ENCODE measurements around the gene HACE1.

HACE1 gene

DNA sequence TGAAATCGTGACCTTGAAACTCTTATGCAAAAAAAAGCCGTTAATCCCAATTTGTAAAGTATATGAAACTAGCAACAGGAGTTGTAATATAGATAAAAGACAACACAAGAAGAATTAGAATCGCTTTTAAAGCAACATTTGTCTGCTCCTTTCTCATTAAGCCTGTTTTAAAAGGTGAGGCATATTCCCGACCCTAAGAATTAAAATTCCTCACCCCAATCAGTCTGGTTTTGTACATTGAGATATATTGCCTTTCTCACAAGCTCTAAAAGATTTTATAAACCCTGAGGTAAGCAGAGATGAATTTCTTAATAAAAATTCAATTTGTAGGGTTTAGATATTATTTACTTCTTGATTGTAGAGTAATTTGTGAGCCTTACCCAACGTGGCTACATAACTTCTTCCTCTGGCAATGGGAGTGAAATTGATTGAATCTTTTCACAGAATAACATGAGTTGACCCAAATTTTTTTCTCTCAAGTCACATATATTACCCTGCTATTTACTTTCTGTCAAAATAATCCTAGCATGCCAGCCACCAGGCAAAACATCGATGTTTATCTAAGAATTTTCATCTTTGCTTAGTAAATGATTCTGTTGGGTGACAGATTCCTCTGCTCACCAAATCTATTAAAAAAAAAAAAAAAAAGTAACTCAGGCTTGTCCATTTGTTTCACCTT, 173.7 kb downstream of the HACE1 start:
- DNase-seq: no peak

DNA sequence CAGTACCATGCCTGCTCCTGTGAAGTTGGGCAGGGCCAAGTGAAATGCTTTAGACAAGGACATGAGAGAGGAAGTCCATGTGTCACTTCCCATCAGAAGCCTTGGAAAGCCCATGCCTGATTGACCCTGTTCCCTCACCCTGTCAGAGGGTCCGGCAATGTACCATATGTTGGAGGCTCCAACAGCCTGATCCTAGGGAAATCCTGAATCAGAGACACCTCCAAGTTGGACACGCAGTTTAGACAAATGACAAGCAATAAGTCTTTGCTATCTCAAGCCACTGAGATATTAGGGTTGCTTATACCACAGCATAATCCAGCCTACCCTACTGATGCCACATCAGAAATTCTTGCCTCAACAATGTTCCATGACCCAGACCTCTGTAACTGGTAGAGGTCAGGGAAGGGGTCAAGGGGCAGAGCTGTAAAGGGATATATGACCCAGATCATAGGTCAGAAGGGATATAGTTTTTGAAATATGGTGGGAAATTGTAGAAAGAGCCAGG, 174.8 kb downstream of the HACE1 start:
- no peak for DNase-seq

DNA sequence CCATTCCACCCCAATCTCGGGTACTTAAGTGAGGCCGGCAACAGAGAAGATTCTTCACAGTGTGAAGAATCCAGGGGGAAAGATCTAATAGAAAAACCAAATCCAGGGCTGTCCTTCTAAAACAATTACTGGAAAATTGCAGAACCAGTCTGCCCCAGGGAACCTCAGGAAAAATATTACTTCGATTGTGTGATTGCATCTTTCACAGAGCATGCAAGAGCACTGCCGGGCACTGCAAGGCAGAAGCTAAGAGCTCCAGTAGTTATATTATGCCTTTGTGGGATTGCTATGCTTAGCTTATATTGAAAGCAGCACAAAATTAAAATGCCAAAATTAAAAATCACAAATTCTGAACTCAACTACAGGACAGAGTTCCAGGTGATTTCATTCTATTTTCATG, 175.9 kb downstream of the HACE1 start:
- no peak for DNase-seq

DNA sequence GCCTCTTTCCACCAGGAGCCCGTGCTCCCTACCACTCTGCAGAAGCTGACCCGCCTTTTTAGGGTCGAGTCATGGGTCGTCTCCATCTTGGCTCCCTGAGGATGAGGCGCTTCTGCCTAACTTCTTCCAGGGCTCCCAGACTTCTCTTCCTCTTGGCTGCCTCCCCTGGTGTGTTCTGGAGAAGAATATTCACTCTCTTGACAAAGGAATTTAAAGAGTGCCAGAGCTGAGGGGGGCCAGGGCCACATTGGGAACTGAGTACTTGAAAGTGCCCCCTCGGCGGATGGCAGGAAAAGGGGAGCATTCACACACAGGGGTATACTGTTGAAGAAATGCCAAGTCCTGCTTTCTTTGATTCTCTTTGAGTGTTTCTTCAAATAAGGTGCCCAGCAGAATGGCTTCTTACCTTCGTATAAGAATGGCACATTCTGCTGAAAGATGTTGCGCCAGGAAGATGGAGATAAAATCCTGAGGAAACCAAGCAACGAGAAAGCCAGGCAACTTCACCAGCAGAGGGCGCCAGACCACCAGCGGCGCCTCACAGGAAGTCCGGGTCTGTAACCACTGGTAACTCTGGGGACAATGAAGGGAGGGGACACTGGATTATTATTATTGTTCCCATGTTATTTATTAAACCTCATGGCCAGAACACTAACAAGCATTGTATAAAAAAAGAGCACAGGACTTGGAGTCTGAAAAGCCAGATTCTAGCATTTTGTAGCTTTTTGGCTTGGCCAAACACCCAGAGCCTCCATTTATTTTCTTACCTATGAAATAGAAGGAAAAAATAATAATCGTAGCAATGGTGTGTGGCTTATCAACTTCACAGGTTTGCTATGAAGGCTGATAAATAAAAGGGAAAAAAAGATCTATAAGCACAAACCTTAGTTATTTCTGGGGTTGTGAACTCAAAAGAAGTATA, 176.7 kb downstream of the HACE1 start:
- DNase-seq: peak; percentile 45 to 49

DNA sequence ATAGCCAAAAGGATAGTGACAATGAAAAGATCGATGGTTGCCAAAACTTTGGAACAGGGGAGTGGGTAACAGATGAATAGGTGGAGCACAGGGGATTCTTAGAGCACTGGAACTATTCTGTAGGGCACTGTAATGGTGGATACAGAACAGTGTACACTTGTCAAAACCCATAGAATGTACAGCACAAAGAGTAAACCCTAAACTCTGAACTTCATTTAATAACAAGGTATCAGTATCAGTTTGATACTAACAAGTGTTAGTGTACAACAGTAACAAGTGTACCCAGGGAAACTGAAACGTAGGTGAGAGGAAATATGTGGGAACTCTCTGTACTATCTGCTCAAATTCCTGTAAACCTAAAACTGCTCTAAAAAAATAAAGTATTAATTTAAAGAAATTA, 179.2 kb downstream of the HACE1 start:
- no peak for DNase-seq

DNA sequence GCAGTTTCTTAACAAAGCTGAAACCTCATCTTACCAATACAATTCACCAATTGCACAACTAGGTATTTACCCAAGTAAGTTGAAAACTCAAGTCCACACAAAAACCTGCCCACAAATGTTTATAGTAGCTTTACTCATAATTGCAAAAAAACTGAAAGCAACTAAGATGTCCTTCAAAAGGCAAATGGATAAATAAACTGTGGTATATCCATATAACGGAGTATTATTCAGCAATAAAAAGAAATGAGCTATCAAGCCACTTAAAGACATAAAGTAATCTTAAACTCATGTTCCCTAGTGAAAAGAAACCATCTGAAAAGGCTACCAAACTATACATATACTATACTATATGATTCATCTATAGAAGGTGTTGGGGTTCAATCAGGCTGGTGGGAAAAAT, 179.7 kb downstream of the HACE1 start:
- no peak for DNase-seq
